ENCODE data around the gene TEKTIP1. TPM values are rescaled to one million over a fixed set of nuclear protein-coding genes. Genes with fewer than 3 reads are reported as not detected.

Gene TEKTIP1
- total and polyA plus RNA-seq, 2 donors (not counting 1 experiment from before 2014, with no cell fraction given) = not detected

- TF ChIP-seq CTCF (conservative IDR thresholded peaks at IDR 0.05 in 1 of 2, IDR thresholded peaks at IDR 0.05 in 1 of 2; ENCODE audit: low read depth in 1 of 2, low read length in 2 of 2) (no peak), EZH2 (IDR thresholded peaks at IDR 0.05; ENCODE audit: low read length, missing control alignments) (no peak)
Measured at GRCh38 chr19:3548606-3549005, 9.6 kb downstream of the TEKTIP1 start.

DNA sequence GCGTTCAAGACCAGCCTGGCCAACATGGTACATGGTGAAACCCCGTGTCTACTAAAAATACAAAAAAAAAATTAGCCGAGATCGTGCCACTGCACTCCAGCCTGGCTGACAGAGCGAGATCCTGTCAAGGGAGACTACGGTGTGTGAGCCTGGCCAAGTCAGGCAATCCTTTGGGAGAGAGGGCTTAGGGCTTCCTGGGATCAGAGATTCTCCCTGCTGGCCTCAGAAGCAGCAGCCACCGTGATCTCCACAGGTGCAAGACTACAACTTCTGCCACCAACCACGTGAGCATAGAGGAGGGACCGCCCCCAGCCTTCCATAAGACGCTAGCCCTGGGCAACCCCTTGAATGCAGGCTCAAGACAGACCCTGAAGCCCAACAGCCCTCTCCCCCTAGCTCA lies 10.8 kb downstream of the TEKTIP1 start:
- Histone ChIP-seq H3K79me2 (ENCODE audit: control insufficient read depth, insufficient read depth, low read length) (no peaks in the 10 kb centered on the region), H2AFZ (ENCODE audit: low read length) (no peak overlapping the region), H3K27ac (ENCODE audit: insufficient read depth, low read length) (no peak overlapping the region), H4K20me1 (ENCODE audit: control insufficient read depth, extremely low read depth, insufficient read depth, low read length) (no peaks in the 10 kb centered on the region), H3K4me1 (ENCODE audit: control insufficient read depth, extremely low read depth, insufficient read depth, low read length) (peaks cover 2% of the 10 kb centered on the region), H3K4me3 (replicated peaks in 1 of 4; ENCODE audit: control extremely low read depth in 1 of 4, insufficient read depth in 1 of 4, low read depth in 3 of 4, low read length in 4 of 4) (no peak overlapping the region), H3K9ac (ENCODE audit: insufficient read depth, low read length) (no peak overlapping the region), H3K4me2 (ENCODE audit: extremely low read depth, insufficient read depth, low read length) (no peak overlapping the region), H3K9me3 (ENCODE audit: control insufficient read depth, insufficient read depth, low read depth, low read length) (no peaks in the 10 kb centered on the region), H3K36me3 (ENCODE audit: control insufficient read depth, insufficient read depth, low read length) (peaks cover 17% of the 10 kb centered on the region), H3K27me3 (ENCODE audit: control insufficient read depth, insufficient read depth, low read length) (no peaks in the 10 kb centered on the region)
- DNase-seq (ENCODE audit: low read depth in 2 of 2) = no peak
- TF ChIP-seq EZH2 (IDR thresholded peaks at IDR 0.05; ENCODE audit: low read length, missing control alignments) = no peak
- TF ChIP-seq CTCF (conservative IDR thresholded peaks at IDR 0.05 in 1 of 2, IDR thresholded peaks at IDR 0.05 in 1 of 2; ENCODE audit: low read depth in 1 of 2, low read length in 2 of 2) = no peak

More at GRCh38 chr19:3548606-3549005, 9.6 kb downstream of the TEKTIP1 start:
- Histone ChIP-seq H4K20me1 (ENCODE audit: control insufficient read depth, extremely low read depth, insufficient read depth, low read length) (no peaks in the 10 kb centered on the region), H3K4me1 (ENCODE audit: control insufficient read depth, extremely low read depth, insufficient read depth, low read length) (peaks cover 2% of the 10 kb centered on the region), H3K9ac (ENCODE audit: insufficient read depth, low read length) (no peak overlapping the region), H3K36me3 (ENCODE audit: control insufficient read depth, insufficient read depth, low read length) (peaks cover 20% of the 10 kb centered on the region), H3K79me2 (ENCODE audit: control insufficient read depth, insufficient read depth, low read length) (no peaks in the 10 kb centered on the region), H3K27ac (ENCODE audit: insufficient read depth, low read length) (no peak overlapping the region), H2AFZ (ENCODE audit: low read length) (no peak overlapping the region), H3K27me3 (ENCODE audit: control insufficient read depth, insufficient read depth, low read length) (no peaks in the 10 kb centered on the region), H3K9me3 (ENCODE audit: control insufficient read depth, insufficient read depth, low read depth, low read length) (no peaks in the 10 kb centered on the region), H3K4me3 (replicated peaks in 1 of 4; ENCODE audit: control extremely low read depth in 1 of 4, insufficient read depth in 1 of 4, low read depth in 3 of 4, low read length in 4 of 4) (no peak overlapping the region), H3K4me2 (ENCODE audit: extremely low read depth, insufficient read depth, low read length) (no peak overlapping the region)
- DNase-seq (ENCODE audit: low read depth in 2 of 2) = no peak

GRCh38 chr19:3550947-3551791 lies 12.2 kb downstream of the TEKTIP1 start:
- DNase-seq (ENCODE audit: low read depth in 2 of 2) = no peak
- H2AFZ ChIP-seq (ENCODE audit: low read length) = no peak overlapping the region
- H3K27me3 ChIP-seq (ENCODE audit: control insufficient read depth, insufficient read depth, low read length) = no peaks in the 10 kb centered on the region
- no peak overlapping the region for H3K4me2 ChIP-seq (ENCODE audit: extremely low read depth, insufficient read depth, low read length)
- peaks cover 9% of the 10 kb centered on the region for H3K79me2 ChIP-seq (ENCODE audit: control insufficient read depth, insufficient read depth, low read length)
- H4K20me1 ChIP-seq (ENCODE audit: control insufficient read depth, extremely low read depth, insufficient read depth, low read length) = no peaks in the 10 kb centered on the region
- H3K9ac ChIP-seq (ENCODE audit: insufficient read depth, low read length) = no peak overlapping the region
- no peaks in the 10 kb centered on the region for H3K9me3 ChIP-seq (ENCODE audit: control insufficient read depth, insufficient read depth, low read depth, low read length)
- TF ChIP-seq CTCF (conservative IDR thresholded peaks at IDR 0.05 in 1 of 2, IDR thresholded peaks at IDR 0.05 in 1 of 2; ENCODE audit: low read depth in 1 of 2, low read length in 2 of 2) = no peak
- TF ChIP-seq EZH2 (IDR thresholded peaks at IDR 0.05; ENCODE audit: low read length, missing control alignments) = no peak
- no peak overlapping the region for H3K27ac ChIP-seq (ENCODE audit: insufficient read depth, low read length)
- H3K4me3 ChIP-seq (replicated peaks in 1 of 4; ENCODE audit: control extremely low read depth in 1 of 4, insufficient read depth in 1 of 4, low read depth in 3 of 4, low read length in 4 of 4) = no peak overlapping the region
- peaks cover 14% of the 10 kb centered on the region for H3K36me3 ChIP-seq (ENCODE audit: control insufficient read depth, insufficient read depth, low read length)
- peaks cover 3% of the 10 kb centered on the region for H3K4me1 ChIP-seq (ENCODE audit: control insufficient read depth, extremely low read depth, insufficient read depth, low read length)
